ENCODE results near the gene TMEM236. TPM values are rescaled to one million over a fixed set of nuclear protein-coding genes. Genes with fewer than 3 reads are reported as not detected.

The TMEM236 gene
- total RNA-seq = 1 to 10 TPM in 1 of 4 donors, under 1 TPM in 2, not detected in 1; 0.59 to 1.2 (median 0.73) TPM

DNA sequence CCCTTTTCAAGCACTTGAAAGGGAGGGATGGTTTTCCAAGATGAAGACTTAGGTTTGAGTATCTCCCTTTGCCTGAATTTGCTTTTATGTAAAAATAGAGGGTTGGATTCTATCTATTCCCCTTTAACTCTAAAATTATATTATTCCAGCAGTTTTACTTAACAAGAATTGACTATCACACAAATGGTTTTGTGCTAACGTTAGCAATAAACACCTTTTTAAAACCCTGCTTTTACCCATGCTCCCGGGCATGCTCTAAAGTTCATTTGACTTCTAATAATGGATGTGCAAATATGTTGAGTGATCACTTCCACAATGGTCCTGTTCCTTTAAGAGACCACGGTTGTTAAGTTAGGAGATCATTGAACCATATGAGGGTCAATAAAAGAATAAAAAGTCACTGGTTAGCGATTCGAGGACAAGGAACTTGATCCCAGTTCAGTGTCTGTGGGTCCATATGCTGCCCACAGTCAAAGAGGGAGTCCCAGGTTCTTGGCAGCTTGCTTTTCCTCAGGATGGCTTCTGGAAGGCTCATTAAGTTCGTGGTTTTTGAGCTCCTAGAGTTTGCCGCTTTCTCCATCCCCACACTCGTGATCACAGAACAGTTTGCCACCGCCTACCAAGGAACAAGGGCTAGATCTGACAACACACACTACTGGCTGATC lies at the start of gene TMEM236:
TMEM236 (plus strand) TSS at position 421 of the 665 bp plus-strand sequence; CDS start at position 516, 95 bp downstream.
- Histone ChIP-seq H3K27ac (no peak within 1 kb of the TSS), H3K4me3 (no peak within 1 kb of the TSS), H3K27me3 (no peaks in the 10 kb centered on the region), H3K36me3 (no peaks in the 10 kb centered on the region), H3K9me3 (no peaks in the 10 kb centered on the region), H3K4me1 (no peaks in the 10 kb centered on the region)
- no peak for TF ChIP-seq POLR2A (IDR thresholded peaks at IDR 0.05)
- no peak for TF ChIP-seq CTCF (IDR thresholded peaks at IDR 0.05)
- no peak for DNase-seq
- intact Hi-C loops (cut with DNase I; ENCODE audit: low total_unique reads) = no loop called here

DNA sequence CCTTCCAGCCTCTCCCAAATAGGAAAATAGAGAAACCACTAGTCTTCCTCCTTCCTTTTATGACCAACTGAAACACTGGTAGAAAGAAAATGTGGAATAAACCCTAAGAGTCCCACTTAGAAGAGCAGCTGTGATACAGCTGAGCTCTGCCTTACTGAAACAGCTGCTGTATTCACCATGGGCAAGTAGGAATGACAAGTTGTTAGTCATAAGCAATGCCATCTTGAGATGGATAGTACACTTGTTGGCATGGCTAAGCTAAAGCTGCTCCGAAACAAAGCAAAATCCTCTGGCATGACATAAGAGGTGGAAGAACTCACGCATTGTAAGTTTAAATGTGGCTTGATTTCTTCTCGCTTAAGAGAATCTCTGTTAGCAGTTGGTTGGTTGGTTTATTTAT lies 48.3 kb upstream of the TMEM236 start:
- Histone ChIP-seq H3K36me3 (no peaks in the 10 kb centered on the region), H3K27me3 (no peaks in the 10 kb centered on the region), H3K27ac (no peak overlapping the region), H3K9me3 (no peaks in the 10 kb centered on the region), H3K4me3 (no peak overlapping the region), H3K4me1 (no peaks in the 10 kb centered on the region)
- no peak for TF ChIP-seq CTCF (IDR thresholded peaks at IDR 0.05)
- TF ChIP-seq POLR2A (IDR thresholded peaks at IDR 0.05) = no peak
- no peak for DNase-seq
- intact Hi-C loops (cut with DNase I; ENCODE audit: low total_unique reads) = no loop called here

DNA sequence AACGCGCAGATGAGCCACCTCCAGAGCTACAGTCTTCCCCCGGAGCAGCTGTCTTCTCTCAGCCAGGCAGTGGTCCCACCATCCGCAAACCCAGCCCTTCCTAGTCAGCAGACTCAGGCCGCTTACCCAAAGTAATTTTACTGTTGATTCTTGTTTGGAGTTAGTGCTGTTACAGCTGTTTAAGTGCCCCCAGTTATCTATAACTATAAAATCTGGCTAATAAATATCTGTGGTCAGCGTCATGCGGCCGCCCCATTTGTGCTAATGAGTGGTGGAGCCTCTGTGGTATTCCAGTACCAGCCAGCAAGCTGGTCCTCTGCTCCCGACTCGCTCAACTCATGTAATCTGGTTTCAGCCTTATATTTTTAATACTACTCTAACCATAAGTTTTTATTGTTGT lies 43.2 kb upstream of the TMEM236 start:
- no peak for TF ChIP-seq CTCF (IDR thresholded peaks at IDR 0.05)
- TF ChIP-seq POLR2A (IDR thresholded peaks at IDR 0.05) = no peak
- no peaks in the 10 kb centered on the region for H3K9me3 ChIP-seq
- H3K36me3 ChIP-seq = no peaks in the 10 kb centered on the region
- no peaks in the 10 kb centered on the region for H3K27me3 ChIP-seq
- no peak overlapping the region for H3K4me3 ChIP-seq
- H3K27ac ChIP-seq = no peak overlapping the region
- no peak for DNase-seq
- H3K4me1 ChIP-seq = no peaks in the 10 kb centered on the region
- intact Hi-C loops (cut with DNase I; ENCODE audit: low total_unique reads) = no loop called here

DNA sequence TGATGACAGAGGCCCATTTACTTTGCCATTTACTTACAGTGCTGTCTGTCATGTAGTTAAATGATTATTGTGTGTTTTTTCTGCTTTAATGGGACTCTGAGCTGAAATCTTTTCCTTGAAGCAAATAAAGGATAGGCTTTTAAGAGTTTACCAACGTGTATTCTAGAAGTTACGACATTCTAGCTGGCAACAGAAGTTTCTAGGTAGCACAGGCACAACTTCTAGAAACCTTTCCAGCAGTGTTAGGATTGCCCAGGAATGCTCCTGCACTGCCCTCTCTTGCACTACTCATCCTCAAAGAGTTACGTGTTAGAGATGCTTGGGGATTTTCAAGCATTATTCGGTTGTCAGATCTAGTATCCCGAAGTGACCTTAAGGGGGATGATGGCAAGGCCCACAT lies 42.5 kb upstream of the TMEM236 start:
- no peak for DNase-seq
- H3K9me3 ChIP-seq = no peaks in the 10 kb centered on the region
- no peaks in the 10 kb centered on the region for H3K36me3 ChIP-seq
- no peak overlapping the region for H3K27ac ChIP-seq
- intact Hi-C loops (cut with DNase I; ENCODE audit: low total_unique reads) = no loop called here
- TF ChIP-seq CTCF (IDR thresholded peaks at IDR 0.05) (no peak), POLR2A (IDR thresholded peaks at IDR 0.05) (no peak)
- H3K4me1 ChIP-seq = no peaks in the 10 kb centered on the region
- H3K27me3 ChIP-seq = no peaks in the 10 kb centered on the region
- no peak overlapping the region for H3K4me3 ChIP-seq

DNA sequence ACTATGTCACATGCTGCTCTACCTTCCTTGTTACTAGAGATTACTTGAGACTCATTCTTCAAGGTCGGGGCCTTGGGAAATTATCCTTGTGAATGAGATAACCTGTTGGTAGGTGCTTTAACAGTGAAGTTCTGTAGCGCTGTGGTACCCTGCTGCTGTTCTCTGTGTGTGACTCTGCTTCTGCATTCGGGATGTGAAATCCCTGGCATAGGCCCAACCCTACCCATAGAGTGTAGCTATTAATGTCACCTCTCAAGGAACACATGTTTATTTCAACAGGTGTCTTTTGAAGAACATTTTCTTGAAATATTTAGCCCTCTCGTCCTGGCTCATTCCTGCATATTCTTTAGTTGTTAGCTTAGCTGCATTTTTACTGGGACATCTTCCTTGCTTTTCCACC lies 41.8 kb upstream of the TMEM236 start:
- TF ChIP-seq CTCF (IDR thresholded peaks at IDR 0.05) (no peak), POLR2A (IDR thresholded peaks at IDR 0.05) (no peak)
- intact Hi-C loops (cut with DNase I; ENCODE audit: low total_unique reads) = no loop called here
- no peak for DNase-seq
- H3K4me1 ChIP-seq = no peaks in the 10 kb centered on the region
- no peak overlapping the region for H3K27ac ChIP-seq
- no peaks in the 10 kb centered on the region for H3K9me3 ChIP-seq
- no peak overlapping the region for H3K4me3 ChIP-seq
- no peaks in the 10 kb centered on the region for H3K36me3 ChIP-seq
- no peaks in the 10 kb centered on the region for H3K27me3 ChIP-seq

All from uterus (tissue), 4 donors.